GM19043 (cell line): ENCODE measurements around the gene COL2A1.

Source experiments
- ATAC-seq: cut with Tn5 transposase; IDR thresholded peaks from one replicate; pipeline ENCODE4 v1.9.1; 2021; ENCODE audit warnings: low read depth; ENCODE audit not compliant: unreplicated experiment

Gene COL2A1

DNA sequence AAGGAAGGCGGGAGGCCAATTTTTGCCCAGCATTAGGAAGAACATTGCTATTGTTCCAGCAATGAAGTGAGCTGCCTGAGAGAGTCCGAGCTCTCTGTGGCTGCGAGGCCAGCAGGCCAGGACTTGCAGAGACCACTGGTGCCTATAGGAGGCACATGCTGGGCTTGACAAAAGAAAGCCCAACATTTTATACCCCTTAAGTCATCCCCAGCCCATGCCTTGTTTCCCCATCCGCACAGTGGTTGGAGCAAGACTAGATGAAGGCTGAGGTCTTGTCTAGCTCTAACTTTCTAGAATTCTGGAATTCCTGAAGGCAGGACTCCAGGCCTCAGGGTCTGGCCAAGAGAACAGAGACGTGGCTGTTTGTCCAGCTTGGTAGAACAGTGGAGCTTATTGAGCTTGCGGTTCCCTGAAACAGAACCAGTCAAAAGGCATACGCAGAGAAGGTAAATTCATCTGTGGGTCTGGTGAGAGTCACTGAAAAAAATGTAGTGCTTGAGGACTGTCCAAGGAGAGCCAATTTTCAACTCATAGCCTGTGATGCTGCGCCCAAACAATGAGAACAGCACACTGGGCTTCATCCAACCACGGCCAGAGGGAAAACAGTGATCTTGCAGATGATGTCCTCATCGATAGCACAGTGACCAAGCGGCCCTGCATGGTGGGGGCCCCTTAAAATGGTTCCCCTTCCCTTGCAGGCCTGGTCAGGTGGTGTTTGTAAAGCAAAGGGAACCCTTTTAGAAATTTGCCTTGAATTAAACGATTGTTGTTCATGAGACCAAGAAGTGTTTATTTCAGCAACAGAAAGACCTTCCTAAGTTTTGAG lies 27.1 kb upstream of the COL2A1 start:
- ATAC-seq, result no peak

DNA sequence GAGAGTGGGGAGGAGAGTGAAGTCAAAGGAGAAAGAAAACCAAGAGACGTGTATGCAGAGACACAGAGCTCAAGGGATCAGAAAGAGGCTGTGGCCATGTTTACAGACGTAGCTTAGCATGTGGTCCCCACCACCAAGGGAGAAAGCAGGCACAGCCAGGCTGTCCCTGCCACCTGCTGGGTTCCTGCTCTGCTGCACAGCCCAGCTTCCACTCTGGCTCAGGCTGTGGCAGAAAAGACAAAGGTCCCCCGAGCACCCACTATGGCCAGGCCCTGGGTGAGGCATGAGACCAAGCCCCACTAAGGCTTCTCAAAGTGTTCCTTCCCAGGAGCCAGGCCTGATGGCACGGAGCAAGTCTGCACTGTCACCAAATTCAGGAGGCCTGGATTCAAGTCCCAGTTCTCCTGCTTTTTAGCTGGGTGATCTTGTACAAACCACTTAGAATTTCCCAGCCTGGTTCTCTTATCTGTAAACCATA lies 25.9 kb upstream of the COL2A1 start:
- ATAC-seq, result no peak

DNA sequence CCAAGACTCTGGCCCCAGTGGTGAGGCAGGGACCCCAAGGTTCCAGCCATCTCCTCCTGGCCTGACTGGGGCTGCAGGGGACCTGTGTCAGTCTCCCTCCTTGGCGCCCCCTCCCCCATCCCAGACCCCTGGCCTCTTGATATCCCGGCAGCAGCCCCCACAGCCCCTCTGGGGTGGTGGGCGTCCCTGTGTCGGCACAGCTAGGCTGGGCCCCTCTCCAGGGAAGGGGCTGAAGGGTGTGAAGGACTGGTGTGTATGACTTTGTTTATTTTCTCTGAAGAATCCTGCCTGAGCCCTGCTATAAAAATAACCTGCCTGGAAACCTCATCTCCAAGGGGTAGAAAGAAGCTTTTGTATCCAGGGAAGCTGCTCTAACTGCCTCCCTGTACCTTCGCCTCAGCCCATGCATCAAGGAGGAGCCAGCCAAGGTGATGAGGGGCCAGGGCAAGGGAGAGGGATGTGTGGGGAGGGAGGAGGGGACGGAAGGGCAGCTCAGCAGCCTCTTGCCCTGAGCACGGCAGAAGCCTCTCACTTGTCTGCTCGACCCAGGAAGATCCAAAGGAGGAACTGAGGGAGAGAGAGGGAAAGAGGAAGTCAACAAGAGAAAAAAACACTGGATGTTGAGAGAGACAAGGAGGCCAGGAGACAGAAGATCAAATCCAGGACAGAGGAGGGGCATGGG lies 25.4 kb upstream of the COL2A1 start:
- no peak for ATAC-seq

DNA sequence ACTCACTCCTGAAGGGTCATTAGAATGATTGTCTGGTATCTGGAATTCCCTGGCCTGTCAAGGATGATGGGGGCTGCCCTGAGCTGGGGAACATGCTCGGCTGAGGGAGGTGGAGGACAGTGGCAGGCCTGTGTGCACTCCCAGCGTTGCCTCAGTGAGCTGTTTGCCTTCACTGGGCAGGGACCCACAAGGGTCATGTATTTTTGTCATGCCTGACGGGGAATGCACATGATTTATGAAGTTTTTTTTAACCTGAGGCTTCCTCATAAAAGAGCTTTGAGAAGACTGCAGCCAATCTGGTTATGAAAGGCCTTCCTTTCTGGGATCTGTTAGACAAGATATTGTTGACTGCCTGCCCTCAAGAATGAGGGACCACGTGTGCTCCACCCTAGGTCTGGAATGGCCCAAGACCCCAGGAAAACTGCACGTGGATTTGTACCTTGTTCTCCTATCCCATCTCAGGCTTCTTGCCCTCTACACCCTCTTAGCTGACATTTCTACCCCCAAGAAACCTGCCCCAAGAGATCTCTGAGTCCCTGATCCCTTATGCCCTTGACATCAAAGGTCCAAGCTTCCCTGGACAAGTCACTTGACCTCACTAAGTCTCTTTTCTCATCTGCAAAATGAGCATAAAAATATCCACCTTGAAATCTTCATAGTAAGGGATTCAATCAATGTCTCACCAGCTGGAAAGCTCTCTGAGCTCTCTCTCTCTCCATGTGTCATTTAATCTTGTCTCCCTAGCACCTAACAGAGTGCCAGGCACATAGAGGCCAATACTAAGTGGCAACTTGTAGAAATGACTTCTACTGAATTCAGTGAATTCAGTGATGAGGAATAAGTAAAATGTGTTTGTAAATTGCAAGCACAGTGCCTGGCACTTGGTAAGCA lies 24.5 kb upstream of the COL2A1 start:
- ATAC-seq, result no peak

DNA sequence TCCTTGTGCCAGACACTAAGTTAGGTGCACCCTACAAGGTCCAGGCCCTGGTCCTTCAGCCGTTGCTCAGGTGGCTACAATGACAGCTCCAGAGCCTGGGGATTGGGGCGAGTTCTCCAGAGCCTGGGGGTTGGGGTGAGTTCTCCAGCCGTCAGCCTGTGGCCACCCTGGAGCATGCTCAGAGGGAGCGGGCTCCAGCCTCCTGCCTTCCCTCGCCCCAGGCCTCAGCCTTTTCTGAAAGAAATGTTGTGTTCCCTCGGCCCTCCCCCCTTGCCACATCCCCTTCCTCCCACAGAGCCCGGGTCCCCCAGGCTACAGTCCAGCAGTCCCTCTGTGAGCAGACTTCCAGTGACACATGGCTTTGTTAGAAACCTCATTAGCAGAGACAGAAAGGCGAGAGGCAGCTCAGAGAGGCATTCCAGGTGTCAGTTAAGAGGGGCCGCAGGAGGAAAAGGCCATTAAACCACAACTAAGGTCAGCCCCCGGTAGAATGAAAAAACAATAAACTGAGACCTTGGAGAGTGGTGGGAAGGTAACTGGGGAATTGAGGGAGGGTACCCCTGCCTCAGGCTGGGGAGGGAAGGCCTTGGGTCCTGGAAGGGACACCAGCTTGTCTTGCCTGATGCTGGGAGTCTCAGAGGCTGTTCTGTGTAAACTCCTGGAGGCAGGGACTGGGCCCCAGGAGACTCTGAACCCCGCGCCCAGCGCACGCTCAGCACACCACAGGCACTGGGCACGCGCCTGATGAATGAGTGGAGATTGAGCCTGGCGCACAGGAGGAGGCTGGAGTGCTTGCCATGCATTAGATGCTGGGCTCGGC lies 23.1 kb upstream of the COL2A1 start:
- no peak for ATAC-seq

DNA sequence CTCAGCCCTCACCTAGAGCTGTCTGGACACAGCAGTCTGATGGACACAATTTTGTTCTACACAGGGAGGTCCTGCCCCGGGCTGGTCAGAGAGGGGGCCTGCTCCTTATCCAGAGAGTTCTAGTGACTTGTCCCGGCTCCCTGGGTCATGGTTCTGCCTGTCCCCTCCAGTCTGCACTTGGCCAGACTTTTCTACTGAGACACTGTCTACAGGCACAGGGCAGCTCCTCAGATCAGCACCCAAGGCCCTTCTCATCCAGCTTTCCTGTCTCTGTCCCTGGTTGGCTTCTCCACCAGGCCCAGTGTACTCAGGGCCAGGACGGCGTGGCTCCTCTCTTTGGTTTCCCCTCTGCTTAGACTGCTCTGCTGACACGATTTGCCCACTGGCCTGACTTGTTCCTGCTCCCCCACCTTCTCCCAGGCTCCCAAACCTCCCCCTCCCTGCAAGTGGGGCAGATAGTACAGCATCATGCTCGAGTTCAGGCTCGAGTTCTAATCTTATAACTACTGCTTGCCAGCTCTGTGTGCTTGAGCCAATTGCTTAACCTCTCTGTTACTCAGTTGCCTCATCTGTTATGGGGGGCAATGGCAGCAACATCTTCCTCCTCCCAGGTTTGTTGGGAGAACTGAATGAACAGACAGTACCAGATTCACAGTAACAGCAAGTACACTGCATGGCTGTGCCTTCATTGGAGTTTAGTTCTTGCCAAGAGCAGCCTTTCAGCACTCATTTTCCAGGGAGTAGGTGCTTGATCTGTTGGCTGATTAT lies 22.0 kb upstream of the COL2A1 start:
- no peak for ATAC-seq

DNA sequence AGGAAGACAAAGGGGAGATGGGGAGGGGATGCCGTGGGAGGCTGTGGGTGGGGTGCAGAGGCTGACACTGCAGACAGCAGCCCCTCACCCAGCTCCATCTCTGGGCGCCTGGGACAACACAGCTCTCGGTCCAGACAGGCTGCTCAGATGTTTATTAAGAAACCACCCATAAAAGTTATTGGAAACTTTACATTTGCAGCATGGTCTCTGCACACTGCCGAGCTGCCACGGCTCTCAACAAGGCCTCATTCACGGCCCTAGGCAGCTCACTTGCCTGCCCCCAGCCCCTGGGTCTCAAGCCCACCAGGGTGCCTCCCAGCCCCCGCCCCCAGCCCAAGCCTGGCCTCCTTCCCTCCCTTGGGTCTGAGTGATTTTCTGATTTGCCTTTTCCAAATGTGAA lies 21.0 kb upstream of the COL2A1 start:
- ATAC-seq, result no peak

DNA sequence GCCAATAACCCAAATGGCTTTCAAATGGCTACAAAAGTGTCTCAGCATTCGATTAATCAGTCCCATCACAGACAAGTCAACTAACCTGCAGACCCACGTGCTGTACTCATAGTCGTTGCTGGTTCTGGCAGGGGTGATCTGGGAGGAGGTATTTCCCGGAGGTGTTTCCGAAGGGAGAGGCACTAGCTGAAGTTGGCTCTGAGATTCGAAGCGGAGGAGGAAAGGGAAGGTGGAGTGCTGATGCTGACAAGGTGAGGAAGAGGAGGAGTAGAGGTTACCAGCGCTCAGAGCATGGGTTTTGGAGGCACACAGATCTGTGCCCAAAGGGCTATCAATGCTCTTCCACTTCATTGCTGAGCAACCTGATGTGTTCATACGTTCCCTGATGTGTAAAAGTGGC lies 20.5 kb upstream of the COL2A1 start:
- ATAC-seq, result no peak

DNA sequence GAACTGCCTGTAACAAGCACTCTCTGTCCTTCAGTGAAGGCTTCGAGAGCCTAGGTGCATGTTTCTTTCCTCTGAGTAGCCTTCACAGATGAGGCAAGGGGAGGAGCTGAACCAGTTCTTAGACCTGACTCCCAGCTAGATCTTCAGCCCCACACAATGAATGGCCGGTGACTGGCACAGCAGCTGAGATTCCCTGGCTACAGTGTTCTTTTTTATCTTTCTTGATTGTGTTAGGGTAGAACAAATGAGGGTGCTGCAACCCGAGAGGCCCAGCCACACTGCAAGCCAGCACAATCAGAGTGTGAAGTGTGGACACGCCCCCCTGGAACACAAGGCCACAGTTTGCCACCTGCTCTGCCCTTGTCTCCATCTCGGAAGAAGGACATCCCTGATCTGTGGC lies 19.1 kb upstream of the COL2A1 start:
- no peak for ATAC-seq

DNA sequence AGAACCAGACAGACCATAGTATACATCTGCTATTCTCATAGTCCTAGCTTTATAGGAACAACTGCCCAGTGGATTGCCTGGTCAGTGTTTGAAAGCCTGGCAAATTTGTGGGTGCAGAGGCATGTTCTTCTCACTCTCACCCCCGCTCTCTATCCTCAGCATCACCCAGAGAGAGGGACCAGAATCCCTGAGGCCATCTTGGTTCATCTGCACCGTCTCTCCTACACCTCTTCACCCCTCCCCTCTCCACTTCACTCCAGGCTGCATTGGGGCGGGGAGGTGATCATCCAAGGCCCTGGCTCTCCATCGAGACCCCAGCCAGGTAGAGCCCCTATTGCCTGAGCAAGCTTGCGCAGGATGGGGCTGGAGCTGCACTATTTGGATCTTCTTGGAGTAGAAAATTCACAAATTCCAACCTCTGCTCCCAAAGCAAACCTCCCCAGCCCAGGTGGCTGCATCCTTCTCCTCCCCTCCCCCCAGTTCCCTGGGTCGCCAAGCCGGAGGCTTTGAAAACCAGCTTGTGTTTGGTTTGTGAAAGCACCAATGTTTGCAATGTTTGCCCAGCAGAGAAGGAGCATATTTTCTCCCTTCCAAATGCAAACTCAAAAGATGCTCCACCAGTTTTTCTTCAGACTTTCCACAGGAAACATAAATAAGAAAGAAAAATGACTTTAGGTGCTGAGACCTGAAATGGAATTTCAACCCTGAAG lies 18.6 kb upstream of the COL2A1 start:
- ATAC-seq, result no peak

DNA sequence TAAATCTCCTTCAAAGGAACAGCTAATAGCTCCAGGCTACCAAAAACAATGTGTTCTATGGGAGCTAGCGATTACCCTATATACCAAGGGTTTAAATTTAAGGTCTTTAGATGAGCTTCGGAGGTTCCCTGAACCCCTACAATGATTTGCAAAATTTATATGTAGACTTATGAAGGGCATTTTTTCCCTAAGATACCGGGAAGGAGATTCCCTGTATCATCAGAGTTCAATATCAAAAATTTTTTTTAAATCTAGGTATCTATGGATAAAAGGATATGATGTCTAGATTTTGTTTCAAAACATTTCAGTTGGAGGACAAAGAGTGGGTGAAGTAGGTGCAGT lies 17.9 kb upstream of the COL2A1 start:
- ATAC-seq, result no peak

DNA sequence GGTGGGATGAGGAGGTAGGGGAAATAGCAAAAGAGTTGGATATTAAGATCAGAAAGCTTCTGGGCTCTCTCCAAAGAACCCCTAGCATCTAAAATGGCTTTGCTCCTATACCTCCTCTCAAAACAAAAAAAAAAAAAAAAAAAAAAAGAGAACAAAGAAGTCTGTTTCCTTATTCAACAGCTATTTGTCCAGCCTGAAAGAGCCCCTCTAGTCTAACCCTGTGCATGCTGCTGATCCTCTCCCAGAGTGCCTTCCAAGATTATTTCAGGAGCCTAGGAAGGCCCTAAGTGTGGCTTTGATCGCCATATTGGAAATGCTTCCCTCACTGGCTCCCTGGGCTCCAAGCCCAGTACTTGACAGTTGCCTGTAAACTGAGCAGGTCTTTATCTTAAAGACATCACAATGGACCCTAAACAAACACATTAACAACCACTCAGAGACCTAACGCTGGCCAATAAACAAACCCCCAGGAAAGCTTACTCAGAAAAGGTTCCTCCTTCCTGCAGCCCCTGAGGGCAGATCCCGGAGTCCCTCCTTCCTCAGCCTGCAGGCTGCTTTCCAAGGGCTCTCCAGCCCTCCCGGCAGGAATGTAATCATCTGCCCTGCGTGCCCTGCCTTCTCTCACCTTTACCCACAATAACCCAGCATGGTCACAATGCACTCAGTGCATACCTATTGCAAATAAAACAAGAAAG lies 17.4 kb upstream of the COL2A1 start:
- no peak for ATAC-seq

DNA sequence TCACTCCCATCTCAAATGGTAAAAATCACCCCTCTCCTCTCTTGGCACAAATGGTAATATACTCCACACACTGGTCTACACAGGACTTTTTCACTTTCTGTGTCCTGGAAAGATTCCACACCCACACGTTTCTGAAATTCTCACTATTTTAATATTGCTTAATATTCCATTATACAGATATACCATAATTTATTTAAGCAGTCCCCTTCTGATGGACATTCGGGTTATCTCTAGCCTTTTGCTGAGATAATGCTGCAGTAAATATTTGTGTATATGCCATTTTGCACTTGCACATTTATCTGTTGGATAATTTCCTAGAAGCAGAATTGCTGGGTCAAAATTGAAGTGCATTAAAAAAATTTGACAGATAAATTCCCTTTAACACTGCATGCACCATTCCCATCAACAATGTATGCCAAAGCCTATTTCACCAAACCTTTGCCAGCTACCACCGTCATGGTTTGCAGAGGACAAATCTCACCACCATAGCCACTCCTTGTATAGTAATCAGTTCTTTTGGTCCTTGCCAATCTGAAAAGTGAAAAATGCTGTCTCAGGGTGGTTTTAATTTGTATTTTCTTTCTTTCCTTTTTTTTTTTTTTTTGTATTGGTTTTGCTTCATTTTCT lies 15.5 kb upstream of the COL2A1 start:
- ATAC-seq, result no peak

DNA sequence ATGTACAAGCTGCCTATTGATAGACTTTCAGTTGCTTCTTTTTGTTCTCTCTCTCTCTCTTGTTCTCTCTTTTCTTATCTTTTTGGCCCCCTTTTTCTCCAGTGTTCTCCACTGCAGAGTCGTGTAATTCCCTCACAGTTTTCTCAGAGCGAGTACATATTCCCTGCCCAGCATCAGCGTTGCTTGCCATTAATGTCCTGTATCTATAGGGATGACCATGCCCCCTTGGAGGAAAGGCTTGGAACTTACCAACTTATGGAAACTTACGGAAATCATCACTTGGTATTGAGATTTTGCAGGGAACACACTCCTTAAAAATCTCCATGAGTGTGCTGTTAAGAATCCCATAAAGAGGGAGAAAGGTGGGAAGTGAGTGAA lies 14.3 kb upstream of the COL2A1 start:
- no peak for ATAC-seq

DNA sequence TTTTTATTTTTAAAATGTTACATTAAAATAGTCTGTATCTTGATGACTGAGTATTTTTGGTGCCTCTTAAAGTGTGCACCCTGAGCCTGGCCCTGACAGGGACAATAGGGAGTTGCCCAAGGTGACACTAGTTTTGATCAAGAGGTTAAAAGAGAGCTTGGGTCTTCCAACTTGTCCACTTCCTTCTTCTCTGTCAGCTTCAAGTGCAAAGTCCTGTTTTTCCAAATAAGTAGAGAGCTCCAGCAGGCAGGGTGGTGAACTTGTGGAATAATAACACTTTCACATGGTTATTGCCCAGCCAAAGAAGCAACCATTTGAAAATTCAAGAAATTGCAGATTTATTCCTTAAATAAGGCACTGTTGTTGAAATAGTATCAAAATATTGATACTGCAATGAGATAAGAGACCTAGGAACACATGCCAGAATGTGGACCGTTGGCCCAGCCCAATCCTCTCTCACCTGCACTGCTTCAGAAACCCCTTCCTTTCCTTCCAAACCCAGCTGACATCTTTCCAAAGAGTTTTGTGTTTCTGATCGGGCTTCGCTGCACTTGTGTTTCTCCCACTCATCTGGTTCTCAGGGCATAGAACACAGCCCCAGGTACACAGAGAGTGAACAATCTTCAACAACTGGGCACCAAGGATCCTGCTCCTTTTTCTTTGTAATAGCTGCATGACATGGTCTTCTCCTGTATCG lies 13.8 kb upstream of the COL2A1 start:
- no peak for ATAC-seq

DNA sequence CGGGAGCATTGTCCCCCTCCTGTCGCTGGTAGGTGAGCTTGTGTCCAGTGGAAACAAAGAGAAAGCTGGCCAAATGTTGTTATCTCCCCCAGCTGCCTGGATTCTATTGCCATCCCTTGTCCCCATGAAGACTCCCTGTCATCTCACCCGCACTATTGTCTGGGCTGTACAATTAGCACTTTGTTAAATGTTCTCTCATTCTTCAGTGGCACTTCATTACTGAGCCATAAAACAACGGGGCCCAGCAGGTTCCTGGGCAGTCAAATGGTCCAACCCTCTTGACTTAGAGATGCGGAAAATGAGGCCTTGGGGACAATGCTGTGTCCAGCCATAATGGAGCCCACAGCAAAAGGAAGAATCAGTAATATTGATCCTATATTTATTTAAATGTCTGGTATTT lies 13.2 kb upstream of the COL2A1 start:
- ATAC-seq, result no peak

DNA sequence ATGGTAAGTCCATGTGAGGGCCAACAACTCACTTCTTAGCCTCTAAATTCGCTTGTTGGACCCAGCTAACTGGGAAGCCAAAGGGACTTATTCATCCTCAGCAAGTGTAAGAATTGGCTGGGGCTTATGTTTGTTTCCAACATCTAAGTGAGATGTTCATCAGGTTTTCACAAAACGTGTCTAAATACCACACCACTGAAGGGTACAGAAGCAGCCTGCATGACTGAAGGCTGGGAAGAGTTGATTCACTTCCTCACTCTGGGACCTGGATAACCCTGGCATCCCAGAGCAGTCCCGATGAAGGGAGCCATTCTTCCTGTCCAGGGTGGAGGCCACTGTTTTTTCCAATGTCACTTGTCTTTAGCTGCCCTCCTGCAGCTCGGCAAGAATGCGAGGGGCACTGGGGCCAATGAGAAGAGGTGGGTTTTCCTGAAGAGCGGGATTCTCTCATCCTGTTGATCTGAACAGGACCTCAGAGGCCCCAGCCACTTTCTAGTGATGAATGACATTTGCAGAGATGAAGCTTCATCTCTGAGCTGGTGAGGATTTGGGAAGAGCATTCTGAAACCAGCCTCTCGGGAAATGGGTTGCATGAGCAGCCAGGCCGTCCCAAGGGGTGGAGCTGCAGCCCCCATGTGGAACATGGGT lies 12.2 kb upstream of the COL2A1 start:
- no peak for ATAC-seq
